Immature natural killer cell (primary cell): ENCODE data around the gene TIMM44. TPM values are rescaled to one million over a fixed set of nuclear protein-coding genes. Genes with fewer than 3 reads are reported as not detected.
A peak's percentile ranks its signal among the peaks of the same experiment; 100 is the strongest.

ENCODE experiments used
- DNase-seq, 3 donors: peaks; one replicate each; pipeline ENCODE4 v3.0.0; 2022; ENCODE audit warnings: mixed read lengths in 1 of 3
- H3K27ac Mint-ChIP-seq, 6 donors: one replicate each; pipeline ENCODE4 v1.8.0; 2020; ENCODE audit warnings: mixed read lengths in 6 of 6, mild to moderate bottlenecking in 5 of 6, inconsistent platforms in 4 of 6, moderate library complexity in 3 of 6
- H3K27me3 Mint-ChIP-seq, 3 donors: one replicate each; pipeline ENCODE4 v1.8.0; 2020 to 2021; ENCODE audit warnings: low read depth in 3 of 3, mild to moderate bottlenecking in 3 of 3, mixed read lengths in 3 of 3, moderate library complexity in 3 of 3, inconsistent platforms in 1 of 3
- H3K36me3 Mint-ChIP-seq, 3 donors: one replicate each; pipeline ENCODE4 v1.8.0; 2020; ENCODE audit warnings: mixed read lengths in 3 of 3, inconsistent platforms in 2 of 3, mild to moderate bottlenecking in 2 of 3
- H3K4me1 Mint-ChIP-seq, 2 donors: one replicate each; pipeline ENCODE4 v1.8.0; 2020; ENCODE audit warnings: inconsistent platforms in 2 of 2, mild to moderate bottlenecking in 2 of 2, mixed read lengths in 2 of 2, moderate library complexity in 1 of 2
- H3K4me3 Mint-ChIP-seq, 5 donors: one replicate each; pipeline ENCODE4 v1.8.0; 2020; ENCODE audit warnings: mild to moderate bottlenecking in 5 of 5, mixed read lengths in 5 of 5, inconsistent platforms in 3 of 5, moderate library complexity in 3 of 5
- H3K9me3 Mint-ChIP-seq, 6 donors: one replicate each; pipeline ENCODE4 v1.8.0; 2020; ENCODE audit warnings: mild to moderate bottlenecking in 6 of 6, mixed read lengths in 6 of 6, inconsistent platforms in 4 of 6, moderate library complexity in 3 of 6
- polyA plus RNA-seq, 3 donors: library from polyadenylated mRNA; unstranded; fragments of 300-500 nt; fragmentation: Illumina TruSeq; gene quantifications; one replicate each; pipeline ENCODE4 v1.2.3, GENCODE V29; 2021

TIMM44 gene
- polyA plus RNA-seq, 3 donors from 2014 or later = 12.7 to 22.1 (median 14.7) TPM

DNA sequence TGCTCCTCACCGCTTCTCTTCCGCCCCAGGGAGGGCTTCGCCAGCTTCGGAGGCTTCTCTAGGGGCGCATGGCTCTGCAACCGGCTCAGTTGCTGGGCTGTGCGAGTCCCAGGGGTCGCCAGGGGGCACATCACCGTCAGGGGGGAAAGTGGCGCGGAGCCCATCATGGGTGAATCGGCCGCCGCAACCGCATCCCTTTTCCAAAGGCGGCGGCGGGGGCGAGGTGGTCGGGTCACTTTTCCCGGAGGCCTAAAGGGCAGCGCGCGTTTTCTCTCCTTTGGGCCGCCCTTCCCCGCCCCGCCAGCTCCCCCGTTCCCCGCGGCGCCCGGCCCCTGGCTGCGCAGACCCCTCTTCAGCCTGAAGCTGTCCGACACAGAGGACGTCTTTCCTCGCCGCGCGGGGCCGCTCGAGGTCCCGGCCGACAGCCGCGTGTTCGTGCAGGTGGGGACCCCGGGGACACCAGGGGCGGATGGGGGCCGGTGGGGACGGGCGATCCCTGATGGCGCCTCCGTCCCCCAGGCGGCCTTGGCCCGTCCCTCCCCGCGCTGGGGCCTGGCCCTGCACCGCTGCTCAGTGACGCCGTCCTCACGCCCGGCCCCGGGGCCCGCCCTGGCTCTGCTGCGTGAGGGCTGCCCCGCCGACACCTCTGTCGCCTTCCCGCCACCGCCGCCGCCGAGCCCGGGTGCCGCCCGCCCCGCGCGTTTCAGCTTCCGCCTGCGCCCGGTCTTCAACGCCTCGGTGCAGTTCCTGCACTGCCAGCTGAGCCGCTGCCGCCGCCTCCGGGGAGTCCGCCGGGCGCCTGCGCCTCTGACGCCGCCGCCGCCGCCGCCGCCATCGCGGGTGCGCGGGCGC, 27.1 kb downstream of the TIMM44 start:
- Mint-ChIP-seq H3K27me3 (peaks cover 36 to 40% (median 40%) of the 10 kb centered on the region in 3 donors), H3K9me3 (peaks cover 0 to 3% (median 0%) of the 10 kb centered on the region in 6 donors), H3K4me1 (peaks cover 26 to 28% of the 10 kb centered on the region in 2 donors), H3K4me3 (peak overlapping the region; percentile 33 to 68 (median 59)), H3K36me3 (peaks cover 0 to 9% (median 7%) of the 10 kb centered on the region in 3 donors), H3K27ac (peak overlapping the region in 2 of 6 donors; percentile 11 to 72)
- peak; percentile 70 to 77 (median 71) for DNase-seq

DNA sequence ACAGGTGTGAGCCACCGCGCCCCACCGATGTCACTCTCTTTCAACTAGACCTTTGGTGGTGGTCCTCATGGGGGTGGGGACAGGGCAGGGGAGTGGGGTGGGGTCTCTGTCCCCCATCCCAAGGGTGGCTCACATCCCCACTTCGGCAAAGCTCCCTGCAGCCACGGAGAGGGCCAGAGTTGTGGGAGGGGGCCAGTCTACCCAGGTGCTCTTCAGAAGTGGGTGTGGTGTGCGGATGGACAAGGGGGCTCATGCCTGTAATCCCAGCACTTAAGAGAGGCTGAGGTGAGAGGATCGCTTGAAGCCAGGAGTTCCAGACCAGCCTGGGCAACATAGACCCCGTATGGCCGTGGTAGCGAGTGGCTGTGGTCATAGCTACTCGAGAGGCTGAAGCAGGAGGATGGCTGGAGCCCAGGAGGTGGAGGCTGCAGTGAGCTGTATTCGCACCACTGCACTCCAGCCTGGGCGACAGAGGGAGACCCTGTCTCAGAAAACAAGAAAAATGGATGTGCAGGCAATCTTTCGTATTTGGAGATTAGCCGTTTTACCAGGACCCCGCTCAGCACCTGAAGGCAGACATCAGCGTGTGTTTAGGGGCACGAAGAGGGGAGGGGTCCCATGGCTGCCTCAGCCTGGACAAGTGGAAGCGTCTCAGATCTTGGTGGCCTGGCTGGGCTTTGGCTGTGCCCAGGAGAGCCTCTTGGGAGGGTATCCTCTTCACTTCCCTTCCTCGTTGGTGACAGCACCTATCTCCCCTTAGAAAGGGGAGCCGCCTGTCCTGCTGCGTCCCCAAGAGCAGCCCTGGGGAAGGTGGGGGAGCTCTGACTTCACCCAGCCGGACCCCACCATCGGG, 28.0 kb downstream of the TIMM44 start:
- no peak for DNase-seq
- H3K27me3 Mint-ChIP-seq = peaks cover 34 to 43% (median 40%) of the 10 kb centered on the region in 3 donors
- peak overlapping the region; percentile 53 to 68 (median 59) for H3K4me3 Mint-ChIP-seq
- peak overlapping the region in 3 of 6 donors; percentile 11 to 61 (median 46) for H3K27ac Mint-ChIP-seq
- peaks cover 0 to 10% (median 8%) of the 10 kb centered on the region in 3 donors for H3K36me3 Mint-ChIP-seq
- peaks cover 20 to 21% of the 10 kb centered on the region in 2 donors for H3K4me1 Mint-ChIP-seq
- H3K9me3 Mint-ChIP-seq = peaks cover 0 to 5% (median 0%) of the 10 kb centered on the region in 6 donors

DNA sequence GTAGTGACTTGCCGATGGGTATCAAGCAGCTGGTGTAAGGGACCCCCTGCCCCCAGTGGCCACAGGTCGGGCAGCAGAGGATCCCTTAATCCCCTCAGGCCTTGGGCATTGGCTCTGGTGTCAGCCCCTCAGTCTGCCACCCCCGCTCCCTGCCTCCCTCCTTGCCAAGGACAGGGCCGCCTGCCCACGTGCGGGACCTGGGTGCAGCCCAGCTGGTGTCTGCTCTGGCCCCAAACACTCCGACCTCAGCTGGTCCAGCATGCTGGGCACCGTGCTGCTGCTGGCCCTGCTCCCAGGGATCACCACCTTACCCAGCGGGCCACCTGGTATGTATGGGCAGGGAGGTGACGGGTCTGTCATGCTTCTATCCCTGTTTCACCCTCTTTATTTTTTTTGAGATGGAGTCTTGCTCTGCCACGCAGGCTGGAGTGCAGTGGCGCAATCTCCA, 28.8 kb downstream of the TIMM44 start, which contains the start of gene TGFBR3L:
TGFBR3L (plus strand) TSS at position 233 of the 448 bp plus-strand sequence.
- peak within 1 kb of the TSS in 3 of 6 donors; percentile 46 to 61 (median 50) for H3K27ac Mint-ChIP-seq
- peaks cover 0 to 10% (median 8%) of the 10 kb centered on the region in 3 donors for H3K36me3 Mint-ChIP-seq
- H3K27me3 Mint-ChIP-seq = peaks cover 30 to 37% (median 34%) of the 10 kb centered on the region in 3 donors
- H3K9me3 Mint-ChIP-seq = peaks cover 0 to 5% (median 0%) of the 10 kb centered on the region in 6 donors
- no peak for DNase-seq
- H3K4me1 Mint-ChIP-seq = peaks cover 15% of the 10 kb centered on the region in 2 donors
- peak within 1 kb of the TSS; percentile 53 to 68 (median 59) for H3K4me3 Mint-ChIP-seq

DNA sequence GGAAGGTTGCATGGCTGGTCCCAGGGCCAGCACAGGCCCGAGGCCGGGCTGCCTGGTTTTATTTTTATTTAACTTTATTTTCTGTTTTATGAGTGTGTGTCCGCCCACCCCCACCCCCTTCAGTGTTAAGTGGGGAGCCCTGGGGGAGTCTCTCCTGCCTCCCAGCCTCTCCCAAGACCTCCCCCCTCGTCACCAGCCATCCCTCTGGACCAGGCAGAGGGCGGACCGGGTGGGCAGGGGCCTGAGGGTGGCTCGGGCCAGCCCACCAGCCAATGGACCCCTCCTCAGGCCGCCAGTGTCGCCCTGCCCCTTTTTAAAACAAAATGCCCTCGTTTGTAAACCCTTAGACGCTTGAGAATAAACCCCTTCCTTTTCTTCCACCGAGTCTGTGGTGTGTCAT, 29.4 kb downstream of the TIMM44 start:
- Mint-ChIP-seq H3K36me3 (peaks cover 0 to 10% (median 8%) of the 10 kb centered on the region in 3 donors), H3K9me3 (peaks cover 0 to 5% (median 0%) of the 10 kb centered on the region in 6 donors), H3K27me3 (peaks cover 29 to 34% (median 30%) of the 10 kb centered on the region in 3 donors), H3K4me1 (peaks cover 13 to 15% of the 10 kb centered on the region in 2 donors), H3K4me3 (peak overlapping the region in 1 of 5 donors; percentile 7), H3K27ac (peak overlapping the region in 1 of 6 donors; percentile 50)
- no peak for DNase-seq

DNA sequence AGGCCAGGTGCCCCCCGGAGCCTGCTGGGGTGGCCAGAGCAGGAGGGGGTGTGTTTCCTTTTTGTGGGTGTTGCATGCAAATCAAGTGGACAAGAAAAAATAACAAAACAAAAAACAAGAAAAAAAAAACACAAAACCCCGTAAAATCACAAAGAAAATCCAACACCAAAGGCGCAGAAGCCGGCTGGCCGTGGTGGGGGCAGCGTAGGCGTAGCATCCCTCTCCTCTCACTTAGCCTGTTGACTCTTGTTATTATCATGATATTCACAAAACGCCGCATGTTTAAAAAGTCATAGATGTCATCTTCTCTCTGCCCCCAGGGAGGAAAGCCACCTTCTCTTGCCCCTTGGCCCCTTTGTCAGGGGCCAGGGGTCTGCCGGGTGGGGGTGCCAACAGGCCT, 29.8 kb downstream of the TIMM44 start:
- DNase-seq = no peak
- Mint-ChIP-seq H3K4me1 (peaks cover 13 to 15% of the 10 kb centered on the region in 2 donors), H3K27ac (no peak overlapping the region), H3K27me3 (peaks cover 26 to 31% (median 31%) of the 10 kb centered on the region in 3 donors), H3K36me3 (peaks cover 0 to 10% (median 8%) of the 10 kb centered on the region in 3 donors), H3K9me3 (peaks cover 0 to 5% (median 0%) of the 10 kb centered on the region in 6 donors), H3K4me3 (no peak overlapping the region)

DNA sequence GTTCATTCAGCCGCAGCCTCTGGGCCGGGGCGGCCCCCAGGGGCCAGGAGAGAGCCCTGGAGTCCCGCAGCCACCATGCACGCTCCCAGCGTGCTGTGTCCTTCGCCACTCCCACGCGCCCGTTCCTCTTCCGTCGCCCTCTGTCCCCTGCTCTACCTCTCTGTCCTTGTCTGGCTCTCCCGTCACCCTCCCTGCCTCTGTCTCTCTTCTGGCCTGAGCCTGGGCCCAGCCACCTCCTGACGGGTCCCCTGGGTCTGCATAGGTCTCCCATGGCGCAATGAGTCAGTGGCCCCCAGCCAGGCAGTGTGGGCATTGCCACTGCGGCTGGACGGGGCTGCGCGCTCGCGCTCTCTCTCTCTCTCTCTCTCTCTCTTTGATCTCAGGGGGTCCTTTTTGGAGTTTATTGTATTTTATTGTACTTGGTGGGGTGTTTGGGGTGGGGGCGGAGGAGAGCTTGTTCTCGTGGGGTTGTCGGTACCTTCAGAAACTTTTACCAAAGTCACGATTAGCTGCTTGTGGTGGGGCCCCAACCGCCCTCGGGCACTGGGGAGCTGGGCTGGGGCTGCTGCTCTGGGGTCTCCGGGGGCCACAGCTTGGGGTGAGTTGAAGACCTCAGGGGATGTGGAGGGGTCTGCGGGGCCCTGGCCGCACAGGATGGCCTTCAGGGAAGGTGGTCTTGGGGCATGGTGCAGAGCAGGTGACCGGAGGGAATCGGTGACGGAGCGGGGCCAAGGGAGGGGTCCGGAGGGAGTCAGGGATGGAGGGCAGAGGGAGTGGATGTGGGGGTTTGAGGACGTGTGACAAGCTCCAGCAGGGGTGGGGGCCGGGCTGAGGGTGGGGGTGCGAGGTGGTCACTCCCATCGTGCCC, 30.5 kb downstream of the TIMM44 start:
- Mint-ChIP-seq H3K9me3 (peaks cover 0 to 5% (median 0%) of the 10 kb centered on the region in 6 donors), H3K4me1 (peaks cover 13% of the 10 kb centered on the region in 2 donors), H3K27me3 (peaks cover 20 to 30% (median 26%) of the 10 kb centered on the region in 3 donors), H3K27ac (peak overlapping the region in 1 of 6 donors; percentile 71), H3K4me3 (no peak overlapping the region), H3K36me3 (peaks cover 0 to 10% (median 8%) of the 10 kb centered on the region in 3 donors)
- DNase-seq = peak in 1 of 3 donors; percentile 0

DNA sequence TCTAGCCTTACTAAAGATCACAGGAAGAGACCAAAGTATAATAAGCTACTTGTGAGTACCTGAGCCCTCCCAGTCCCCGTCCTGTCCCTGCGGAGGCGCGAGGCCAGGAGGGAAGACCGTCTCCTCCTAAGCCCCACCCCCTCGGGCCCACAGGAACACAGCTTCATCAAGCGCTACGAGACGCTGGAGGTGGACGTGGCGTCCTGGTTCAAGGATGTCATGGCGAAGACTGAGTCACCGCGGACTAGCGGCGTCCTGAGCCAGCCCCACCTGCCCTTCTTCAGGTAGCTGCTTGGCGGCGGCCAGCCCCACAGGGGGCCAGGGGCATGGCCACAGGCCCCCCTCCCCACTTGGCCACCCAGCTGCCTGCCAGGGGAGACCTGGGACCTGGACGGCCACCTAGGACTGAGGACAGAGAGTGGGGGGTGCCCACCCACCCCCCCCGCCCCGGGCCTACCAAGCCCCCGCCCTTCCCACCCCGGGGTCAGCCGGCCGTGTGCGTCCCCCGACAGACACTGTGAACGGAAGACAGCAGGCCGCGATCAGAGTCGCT, 31.2 kb downstream of the TIMM44 start:
- Mint-ChIP-seq H3K4me1 (peaks cover 13% of the 10 kb centered on the region in 2 donors), H3K27ac (no peak overlapping the region)

DNA sequence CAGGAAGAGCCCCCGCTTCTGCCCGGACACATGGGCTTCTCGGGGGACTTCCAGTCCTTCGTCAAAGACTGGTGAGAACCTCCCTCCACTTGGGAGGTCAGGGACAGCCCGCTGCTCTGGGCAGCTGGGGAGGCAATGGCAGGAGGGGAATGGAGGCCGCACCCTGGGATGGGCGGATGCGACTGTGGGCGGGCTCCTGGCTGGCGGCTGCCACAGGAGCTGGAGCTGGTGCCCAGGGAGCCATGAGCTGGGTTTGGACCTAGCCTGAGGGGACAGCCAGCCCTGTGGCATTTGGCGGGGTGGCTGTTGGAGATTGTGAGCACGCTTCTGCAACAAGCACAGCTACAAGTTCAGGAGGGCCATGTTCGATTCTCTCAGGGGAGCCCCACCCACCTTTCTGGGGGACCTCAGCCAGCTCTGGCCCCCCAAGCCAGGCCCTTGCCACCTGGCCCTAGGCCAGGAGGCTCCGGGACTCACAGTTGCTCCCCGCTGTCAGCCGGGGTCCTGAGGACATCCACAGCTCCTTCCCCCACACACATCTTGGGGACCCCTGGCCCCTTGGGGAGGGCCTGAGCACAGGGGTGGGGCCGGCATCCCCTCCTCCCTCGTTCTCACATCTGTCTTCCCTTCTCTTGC, 31.8 kb downstream of the TIMM44 start:
- Mint-ChIP-seq H3K9me3 (peaks cover 0 to 3% (median 0%) of the 10 kb centered on the region in 6 donors), H3K4me1 (peaks cover 7 to 13% of the 10 kb centered on the region in 2 donors), H3K4me3 (no peak overlapping the region)

More for the DNA sequence above, 31.2 kb downstream of the TIMM44 start:
- no peak for DNase-seq
- Mint-ChIP-seq H3K36me3 (peaks cover 0 to 10% (median 10%) of the 10 kb centered on the region in 3 donors), H3K27me3 (peaks cover 18 to 30% (median 24%) of the 10 kb centered on the region in 3 donors), H3K4me3 (no peak overlapping the region), H3K9me3 (peaks cover 0 to 5% (median 0%) of the 10 kb centered on the region in 6 donors)

DNA sequence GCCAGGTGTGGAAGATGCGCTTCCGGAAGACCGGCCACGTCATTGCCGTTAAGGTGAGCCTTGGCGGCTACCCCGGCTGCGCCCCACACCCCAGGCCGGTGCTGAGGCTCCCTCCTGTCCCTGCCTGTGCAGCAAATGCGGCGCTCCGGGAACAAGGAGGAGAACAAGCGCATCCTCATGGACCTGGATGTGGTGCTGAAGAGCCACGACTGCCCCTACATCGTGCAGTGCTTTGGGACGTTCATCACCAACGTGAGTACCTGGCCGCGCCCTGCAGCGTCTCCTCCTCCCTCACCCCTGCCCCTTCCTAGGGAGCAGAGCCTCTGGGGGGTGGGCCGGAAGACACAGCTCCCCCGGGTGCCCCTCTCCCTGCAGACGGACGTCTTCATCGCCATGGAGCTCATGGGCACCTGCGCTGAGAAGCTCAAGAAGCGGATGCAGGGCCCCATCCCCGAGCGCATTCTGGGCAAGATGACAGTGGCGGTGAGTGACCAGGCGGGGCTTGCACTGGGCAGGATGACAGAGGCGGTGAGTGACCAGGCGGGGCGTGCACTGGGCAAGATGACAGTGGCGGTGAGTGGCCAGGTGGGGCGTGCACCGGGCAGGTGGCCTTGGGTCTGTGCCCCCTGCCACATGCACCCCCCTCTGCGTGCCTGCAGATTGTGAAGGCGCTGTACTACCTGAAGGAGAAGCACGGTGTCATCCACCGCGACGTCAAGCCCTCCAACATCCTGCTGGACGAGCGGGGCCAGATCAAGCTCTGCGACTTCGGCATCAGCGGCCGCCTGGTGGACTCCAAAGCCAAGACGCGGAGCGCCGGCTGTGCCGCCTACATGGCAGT, 32.9 kb downstream of the TIMM44 start:
- Mint-ChIP-seq H3K9me3 (peaks cover 0 to 3% (median 0%) of the 10 kb centered on the region in 6 donors), H3K4me1 (peaks cover 8 to 11% of the 10 kb centered on the region in 2 donors), H3K27me3 (peaks cover 11 to 29% (median 18%) of the 10 kb centered on the region in 3 donors), H3K4me3 (no peak overlapping the region), H3K27ac (peak overlapping the region in 1 of 6 donors; percentile 35), H3K36me3 (peaks cover 0 to 11% (median 10%) of the 10 kb centered on the region in 3 donors)
- no peak for DNase-seq

More for the DNA sequence above, 31.8 kb downstream of the TIMM44 start:
- peak in 1 of 3 donors; percentile 0 for DNase-seq
- peaks cover 14 to 30% (median 20%) of the 10 kb centered on the region in 3 donors for H3K27me3 Mint-ChIP-seq
- peaks cover 0 to 11% (median 10%) of the 10 kb centered on the region in 3 donors for H3K36me3 Mint-ChIP-seq
- no peak overlapping the region for H3K27ac Mint-ChIP-seq

DNA sequence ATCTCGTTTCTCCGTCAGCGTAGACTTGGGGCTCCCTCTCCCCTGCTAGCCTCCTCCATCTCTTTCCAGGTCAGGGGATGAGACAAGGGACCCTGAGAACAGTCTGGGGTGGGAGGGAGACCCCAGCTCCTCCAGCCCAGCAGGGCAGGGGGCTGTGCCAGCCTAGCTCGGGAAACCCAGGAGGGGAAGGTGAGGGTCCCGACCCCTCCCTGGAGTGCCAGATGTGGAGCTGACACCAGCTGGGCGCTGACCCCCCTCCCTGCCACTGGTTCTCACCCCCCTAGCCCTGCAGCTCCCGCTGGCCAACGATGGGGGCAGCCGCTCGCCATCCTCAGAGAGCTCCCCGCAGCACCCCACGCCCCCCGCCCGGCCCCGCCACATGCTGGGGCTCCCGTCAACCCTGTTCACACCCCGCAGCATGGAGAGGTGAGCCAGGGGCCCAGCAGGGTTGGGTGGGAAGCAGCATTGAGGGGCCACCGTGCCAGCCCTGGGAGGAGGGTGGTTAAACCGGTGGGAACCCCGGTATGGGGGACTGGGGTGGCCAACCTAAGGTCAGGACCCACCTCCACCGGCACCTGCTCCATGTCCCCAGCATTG, 33.9 kb downstream of the TIMM44 start:
- Mint-ChIP-seq H3K27ac (no peak overlapping the region), H3K27me3 (peaks cover 11 to 27% (median 15%) of the 10 kb centered on the region in 3 donors), H3K4me3 (no peak overlapping the region), H3K36me3 (peaks cover 0 to 11% (median 10%) of the 10 kb centered on the region in 3 donors), H3K4me1 (peaks cover 16% of the 10 kb centered on the region in 2 donors), H3K9me3 (peaks cover 0 to 3% (median 0%) of the 10 kb centered on the region in 6 donors)
- DNase-seq = no peak
